ENCODE results near the gene ATP4A. TPM values are rescaled to one million over a fixed set of nuclear protein-coding genes. Genes with fewer than 3 reads are reported as not detected.

The ATP4A gene
- total and polyA plus RNA-seq, 9 of the 15 experiments (the other 6 are each of a cell fraction or from before 2014, with no cell fraction given), result 0.15 TPM; not detected in 8

DNA sequence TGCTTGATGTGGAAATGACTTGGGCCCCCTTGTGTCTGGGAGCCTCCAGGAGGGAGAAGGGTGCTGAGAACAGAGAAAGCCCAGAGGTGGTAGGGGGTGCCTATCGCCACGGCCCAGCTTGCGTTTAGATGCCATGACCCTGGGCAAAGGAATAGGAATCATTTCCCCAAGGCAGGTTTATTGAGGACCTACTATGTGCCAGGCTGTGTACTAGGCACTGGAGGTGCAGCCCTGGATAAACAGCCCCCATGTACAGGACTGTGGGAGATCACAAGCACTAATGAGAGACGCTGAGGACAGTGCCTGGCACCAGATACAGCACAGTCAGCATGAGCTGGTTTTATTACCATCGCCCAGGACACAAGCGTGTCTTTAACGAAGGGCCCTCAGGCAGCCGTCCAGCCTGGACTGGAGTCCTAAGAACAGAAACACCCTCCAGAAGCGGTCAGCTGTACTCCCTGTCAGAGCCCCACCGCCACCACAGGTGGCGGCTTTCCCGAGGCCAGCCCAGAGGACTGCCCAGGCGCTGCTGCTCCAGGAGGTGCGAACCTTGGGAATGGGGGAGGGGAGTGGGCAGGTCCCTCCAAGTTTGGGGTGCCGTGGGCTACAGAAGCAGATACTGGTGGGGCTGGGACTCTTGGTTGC, 13.5 kb downstream of the ATP4A start:
- POLR2A ChIA-PET, result interaction anchor here (1.2 kb wide), 1 partner anchor 9 kb away, joined by 3 read pairs; no protein-coding TSS in a partner anchor
- intact Hi-C loops (cut with micrococcal nuclease), result no loop called here

More for the DNA sequence above, 13.5 kb downstream of the ATP4A start:
- CTCF ChIA-PET (ENCODE audit: low intra/inter-chr PET ratio), result interaction anchor here (0.6 to 3.6 kb wide), 2 partner anchors 53 to 167 kb away, joined by 3 to 25 read pairs; partner anchors contain the start of gene KMT2B
- no peaks in the 10 kb centered on the region; the same call in 1 of the 2 replicates for H3K9me3 ChIP-seq (replicated peaks; ENCODE audit: control insufficient read depth, insufficient read depth, low read depth, low read length)
- H3K79me2 ChIP-seq (ENCODE audit: control insufficient read depth, insufficient read depth, low read length), result peaks cover 19% of the 10 kb centered on the region
- H3K27ac ChIP-seq (ENCODE audit: extremely low read depth, low read depth, low read length), result no peak overlapping the region
- no peak overlapping the region for H3K4me2 ChIP-seq (ENCODE audit: insufficient read depth, low read length)
- H3K27me3 ChIP-seq (ENCODE audit: control insufficient read depth in 2 of 2, insufficient read depth in 2 of 2, low read length in 2 of 2), result peaks cover 0 to 6% of the 10 kb centered on the region in 2 experiments; a peak in 3 of 5 replicates
- no peak for TF ChIP-seq MECOM (CRISPR knock-in tag; IDR thresholded peaks at IDR 0.05)
- no peak for TF ChIP-seq ARID3B (CRISPR knock-in tag; IDR thresholded peaks at IDR 0.05; ENCODE audit: borderline replicate concordance)
- peak; percentile 23 for TF ChIP-seq RBM25 (IDR thresholded peaks at IDR 0.05; ENCODE audit: low read depth, low read length, severe bottlenecking)
- TF ChIP-seq RBFOX2 (IDR thresholded peaks at IDR 0.05; ENCODE audit: low read depth, low read length), result peak; percentile 23; the same call in 1 of the 2 replicates
- TF ChIP-seq ETV5 (CRISPR knock-in tag; IDR thresholded peaks at IDR 0.05; ENCODE audit: low read depth), result no peak
- TF ChIP-seq, protein P1, sequence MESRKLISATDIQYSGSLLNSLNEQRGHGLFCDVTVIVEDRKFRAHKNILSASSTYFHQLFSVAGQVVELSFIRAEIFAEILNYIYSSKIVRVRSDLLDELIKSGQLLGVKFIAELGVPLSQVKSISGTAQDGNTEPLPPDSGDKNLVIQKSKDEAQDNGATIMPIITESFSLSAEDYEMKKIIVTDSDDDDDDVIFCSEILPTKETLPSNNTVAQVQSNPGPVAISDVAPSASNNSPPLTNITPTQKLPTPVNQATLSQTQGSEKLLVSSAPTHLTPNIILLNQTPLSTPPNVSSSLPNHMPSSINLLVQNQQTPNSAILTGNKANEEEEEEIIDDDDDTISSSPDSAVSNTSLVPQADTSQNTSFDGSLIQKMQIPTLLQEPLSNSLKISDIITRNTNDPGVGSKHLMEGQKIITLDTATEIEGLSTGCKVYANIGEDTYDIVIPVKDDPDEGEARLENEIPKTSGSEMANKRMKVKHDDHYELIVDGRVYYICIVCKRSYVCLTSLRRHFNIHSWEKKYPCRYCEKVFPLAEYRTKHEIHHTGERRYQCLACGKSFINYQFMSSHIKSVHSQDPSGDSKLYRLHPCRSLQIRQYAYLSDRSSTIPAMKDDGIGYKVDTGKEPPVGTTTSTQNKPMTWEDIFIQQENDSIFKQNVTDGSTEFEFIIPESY (CRISPR knock-in tag; IDR thresholded peaks at IDR 0.05), result peak; percentile 92
- TF ChIP-seq ZKSCAN1 (IDR thresholded peaks at IDR 0.05; ENCODE audit: low read depth, low read length), result peak; percentile 98
- TF ChIP-seq GATAD2B (IDR thresholded peaks at IDR 0.05; ENCODE audit: borderline replicate concordance), result no peak
- no peak for TF ChIP-seq FOXJ3 (CRISPR knock-in tag; IDR thresholded peaks at IDR 0.05)
- H3K4me1 ChIP-seq (replicated peaks in 1 of 2; ENCODE audit: control insufficient read depth in 2 of 2, insufficient read depth in 2 of 2, low read length in 2 of 2), result peaks cover 10 to 50% of the 10 kb centered on the region in 2 experiments; a peak in 3 of 5 replicates
- H3K9me1 ChIP-seq (ENCODE audit: control insufficient read depth, insufficient read depth, low read length), result peaks cover 6% of the 10 kb centered on the region
- DNase-seq (ENCODE audit: extremely low read depth in 1 of 4, low spot score in 3 of 4) (no peak), FAIRE-seq (no peak), ATAC-seq (no peak)
- peaks cover 9% of the 10 kb centered on the region for H4K20me1 ChIP-seq (replicated peaks; ENCODE audit: control insufficient read depth, insufficient read depth, low read length)
- 86% methylated on average over 15 of the region's 15 CpGs for WGBS (ENCODE audit: insufficient coverage, low coverage, missing lambda C conversion rate)
- H2AFZ ChIP-seq (ENCODE audit: low read depth, low read length), result no peak overlapping the region
- no peak overlapping the region for H3K4me3 ChIP-seq
- peaks cover 32% of the 10 kb centered on the region; the same call in 2 of the 3 replicates for H3K36me3 ChIP-seq (ENCODE audit: control insufficient read depth, insufficient read depth, low read length)
- no TSS peak for BruUV-seq (replicated peaks)
- in situ Hi-C loops (cut with MboI), result no loop called here
- no peak overlapping the region for H3K9ac ChIP-seq (ENCODE audit: insufficient read depth in 1 of 2, low read depth in 2 of 2, low read length in 2 of 2)

Measured in K562 (cell line).